A549 (cell line): Measurements from ENCODE around the gene CIBAR2.

Experiments
- CEBPB ChIP-seq, 2 experiments: fragments of >200 bp in 1 of 2; sonication (Bioruptor Twin) in 1 of 2; formaldehyde crosslinking in 1 of 2; IDR thresholded peaks; 2 replicates each; pipeline ENCODE4 v1.6.1; 2012 to 2016
- CHD2 ChIP-seq: fragments of 150-350 bp; IDR thresholded peaks from 2 replicates; pipeline ENCODE4 v1.6.1; 2014; ENCODE audit warnings: low read length; ENCODE audit not compliant: partially characterized antibody
- CTCF ChIP-seq: fragments of >200 bp; sonication (Bioruptor Twin); formaldehyde crosslinking; IDR thresholded peaks from 3 replicates; pipeline ENCODE4 v1.5.1; 2016
- EP300 ChIP-seq, 2 experiments: fragments of >200 bp; sonication (Bioruptor Twin); formaldehyde crosslinking; IDR thresholded peaks; 2 replicates in 1 of 2; 3 replicates in 1 of 2; pipeline ENCODE4 v1.6.1; 2016 to 2017
- JUNB ChIP-seq: fragments of >200 bp; sonication (Bioruptor Twin); formaldehyde crosslinking; IDR thresholded peaks from 2 replicates; pipeline ENCODE4 v1.6.1; 2016
- MYC ChIP-seq: IDR thresholded peaks from 2 replicates; pipeline ENCODE4 v1.6.1; 2012; ENCODE audit warnings: mild to moderate bottlenecking, inconsistent platforms, low read length, improper control_type of control experiment, borderline replicate concordance
- RAD21 ChIP-seq, 2 experiments: fragments of >200 bp in 1 of 2; sonication (Bioruptor Twin) in 1 of 2; formaldehyde crosslinking in 1 of 2; IDR thresholded peaks in 1 of 2; conservative IDR thresholded peaks in 1 of 2; 2 replicates in 1 of 2; 3 replicates in 1 of 2; pipeline ENCODE4 v1.6.1; 2012 to 2018; ENCODE audit warnings: inconsistent platforms in 1 of 2
- SREBF2 ChIP-seq: fragments of 450-650 bp; IDR thresholded peaks from 2 replicates; pipeline ENCODE4 v1.6.1; 2014; ENCODE audit warnings: mild to moderate bottlenecking, moderate library complexity
- TF ChIP-seq, protein P1 (sequence below): IDR thresholded peaks from 2 replicates; pipeline ENCODE4 v1.6.1; 2012
- TF ChIP-seq, protein P2 (sequence below): fragments of 150-350 bp; IDR thresholded peaks from 2 replicates; pipeline ENCODE4 v1.6.1; 2014; ENCODE audit warnings: low read depth, mild to moderate bottlenecking, low read length

GRCh38 chr16:85078226-85078625, 34.0 kb downstream of the CIBAR2 start:
- TF ChIP-seq CEBPB (IDR thresholded peaks at IDR 0.05), result no peak
- TF ChIP-seq, protein P1, sequence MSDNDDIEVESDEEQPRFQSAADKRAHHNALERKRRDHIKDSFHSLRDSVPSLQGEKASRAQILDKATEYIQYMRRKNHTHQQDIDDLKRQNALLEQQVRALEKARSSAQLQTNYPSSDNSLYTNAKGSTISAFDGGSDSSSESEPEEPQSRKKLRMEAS, result no peak
- no peak for TF ChIP-seq SREBF2
- TF ChIP-seq MYC, result no peak
- TF ChIP-seq JUNB, result no peak
- no peak for TF ChIP-seq CHD2
- TF ChIP-seq CTCF, result no peak
- no peak for TF ChIP-seq RAD21 (conservative IDR thresholded peaks at IDR 0.05 in 1 of 2, IDR thresholded peaks at IDR 0.05 in 1 of 2)
- no peak for TF ChIP-seq EP300 (IDR thresholded peaks at IDR 0.05)
- TF ChIP-seq, protein P2, sequence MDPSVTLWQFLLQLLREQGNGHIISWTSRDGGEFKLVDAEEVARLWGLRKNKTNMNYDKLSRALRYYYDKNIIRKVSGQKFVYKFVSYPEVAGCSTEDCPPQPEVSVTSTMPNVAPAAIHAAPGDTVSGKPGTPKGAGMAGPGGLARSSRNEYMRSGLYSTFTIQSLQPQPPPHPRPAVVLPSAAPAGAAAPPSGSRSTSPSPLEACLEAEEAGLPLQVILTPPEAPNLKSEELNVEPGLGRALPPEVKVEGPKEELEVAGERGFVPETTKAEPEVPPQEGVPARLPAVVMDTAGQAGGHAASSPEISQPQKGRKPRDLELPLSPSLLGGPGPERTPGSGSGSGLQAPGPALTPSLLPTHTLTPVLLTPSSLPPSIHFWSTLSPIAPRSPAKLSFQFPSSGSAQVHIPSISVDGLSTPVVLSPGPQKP, result no peak
